GM19397 (cell line): ENCODE data around the gene GGTA1.
"Not testable (repeated sequence)": the region's sequence is repeated elsewhere in the genome, so short reads cannot be mapped to it uniquely, and the experiment has no call there.

ENCODE experiments used
- ATAC-seq: cut with Tn5 transposase; IDR thresholded peaks from one replicate; pipeline ENCODE4 v1.9.1; 2021; ENCODE audit warnings: mild to moderate bottlenecking, moderate library complexity; ENCODE audit not compliant: unreplicated experiment

GGTA1 gene

GRCh38 chr9:121463026-121463807, 36.4 kb downstream of the GGTA1 start:
- no peak for ATAC-seq

GRCh38 chr9:121459513-121459912, 40.1 kb downstream of the GGTA1 start:
- ATAC-seq, result no peak

DNA sequence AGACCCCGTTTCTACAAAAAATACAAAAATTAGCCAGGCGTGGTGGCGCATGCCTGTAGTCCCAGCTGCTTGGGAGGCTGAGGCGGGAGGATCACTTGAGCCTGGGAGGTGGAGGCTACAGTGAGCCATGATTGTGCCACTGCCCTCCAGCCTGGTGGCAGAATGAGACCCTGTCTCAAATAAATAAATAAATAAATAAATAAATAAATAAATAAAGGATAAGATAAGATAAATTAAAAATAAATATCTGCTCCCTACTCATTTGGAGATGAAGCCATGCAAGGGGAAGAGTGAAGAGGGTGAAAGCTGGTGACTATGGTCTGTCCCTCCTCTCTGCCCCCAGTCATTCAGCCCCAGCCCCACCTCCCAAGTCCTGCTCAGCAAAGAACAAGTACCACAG, 41.2 kb downstream of the GGTA1 start:
- not testable (repeated sequence) for ATAC-seq

GRCh38 chr9:121455527-121456239, 44.0 kb downstream of the GGTA1 start:
- ATAC-seq, result no peak

- no peak for ATAC-seq
These were observed 44.7 kb downstream of the GGTA1 start for GRCh38 chr9:121454972-121455371.

DNA sequence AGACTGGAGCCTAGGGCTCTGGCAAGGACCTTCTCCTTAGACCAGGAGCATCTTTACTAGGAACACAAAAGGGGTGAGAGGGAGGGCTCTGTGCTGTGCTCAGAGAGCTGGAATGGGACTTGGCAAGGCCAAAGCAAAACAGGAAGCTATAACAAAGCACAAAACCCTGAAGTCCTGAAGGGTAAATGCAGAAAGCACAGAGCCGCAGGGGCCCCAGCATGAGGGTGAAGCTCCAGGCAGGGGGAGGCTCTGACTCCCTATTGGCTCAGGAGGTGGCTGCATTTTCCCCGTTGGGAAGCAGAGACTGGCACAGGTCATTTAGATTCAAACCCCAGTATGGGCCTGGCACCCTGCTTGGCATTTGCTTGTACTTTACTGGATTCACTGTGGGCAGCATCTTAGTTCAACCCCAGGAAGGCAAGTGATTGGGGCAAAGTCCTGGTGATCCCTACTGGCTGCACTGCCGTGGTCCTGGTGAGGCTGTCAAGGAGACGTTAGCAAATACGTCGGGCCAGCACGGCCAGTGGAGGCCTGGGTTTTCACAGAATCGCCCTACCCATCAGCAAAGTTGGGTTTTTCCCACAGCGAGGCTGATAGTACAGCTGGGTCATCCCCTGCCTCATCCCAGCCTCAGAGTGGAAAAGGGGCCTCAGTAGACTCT, 46.3 kb downstream of the GGTA1 start:
- no peak for ATAC-seq

GRCh38 chr9:121452085-121452484, 47.6 kb downstream of the GGTA1 start:
- no peak for ATAC-seq

GRCh38 chr9:121451586-121451985, 48.1 kb downstream of the GGTA1 start:
- ATAC-seq, result no peak

DNA sequence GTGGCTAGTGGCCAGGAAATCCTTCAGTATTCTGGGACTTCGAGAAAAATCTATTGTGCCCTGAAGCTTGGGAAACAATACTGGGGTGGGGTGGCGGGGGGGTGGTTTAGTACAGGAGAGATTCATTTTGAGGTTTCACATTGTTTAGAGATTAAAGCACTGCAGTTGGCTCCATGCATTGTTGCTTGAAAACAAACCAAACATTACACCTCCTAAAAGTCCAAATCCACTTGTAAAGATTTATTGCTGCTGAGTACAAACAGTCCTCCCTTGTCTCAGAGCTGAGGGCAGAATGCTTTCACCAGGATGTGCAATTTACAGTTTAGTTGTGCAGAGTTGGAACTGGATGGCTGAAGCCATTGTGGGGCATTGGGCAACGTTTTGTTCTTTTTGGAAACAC, 49.4 kb downstream of the GGTA1 start:
- ATAC-seq, result no peak

DNA sequence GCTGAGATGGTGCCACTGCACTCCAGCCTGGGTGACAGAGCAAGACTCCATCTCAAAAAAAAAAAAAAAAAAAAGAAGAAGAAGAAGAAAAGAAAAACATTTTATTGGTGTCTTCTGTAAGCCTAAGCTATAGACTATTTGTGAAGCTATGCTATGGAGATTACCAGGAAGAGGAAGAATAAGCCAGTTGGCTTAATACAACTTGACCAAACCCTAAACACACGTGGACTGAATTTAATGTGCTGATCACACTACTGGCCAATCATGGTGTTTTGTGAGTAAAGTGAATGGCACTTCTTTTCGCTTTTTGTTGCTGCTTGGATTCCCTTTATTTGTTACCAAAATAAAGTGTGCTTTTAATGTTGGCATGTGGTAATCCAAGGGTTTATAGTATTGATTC, 49.9 kb downstream of the GGTA1 start:
- no peak for ATAC-seq

DNA sequence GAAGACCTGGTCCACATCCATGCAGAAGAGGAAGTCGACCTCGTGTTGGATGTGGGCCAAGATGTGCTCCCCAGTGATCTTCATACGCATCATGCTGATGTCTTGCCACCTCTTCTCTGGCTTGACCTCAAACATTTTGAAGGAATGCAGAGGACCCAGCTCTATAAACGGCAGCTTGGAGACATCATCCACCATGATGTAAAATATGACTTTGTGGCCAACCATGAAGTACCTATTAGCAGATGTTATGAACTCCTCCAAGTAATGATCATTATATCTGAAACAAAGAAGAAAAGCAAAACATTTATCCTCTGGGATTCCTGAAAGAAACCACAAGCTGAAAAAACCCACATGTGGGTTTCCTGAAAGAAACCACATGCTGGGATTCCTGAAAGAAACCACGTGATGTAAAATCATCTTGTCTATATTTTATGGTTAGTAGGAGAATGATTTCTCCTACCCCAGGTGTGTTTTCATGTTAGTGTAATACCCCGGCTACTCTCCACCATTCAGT, 52.3 kb downstream of the GGTA1 start:
- no peak for ATAC-seq

- no peak for ATAC-seq
These were observed 53.7 kb downstream of the GGTA1 start for GRCh38 chr9:121445986-121446385.

- ATAC-seq, result no peak
These were observed 55.7 kb downstream of the GGTA1 start for GRCh38 chr9:121443981-121444380.

- ATAC-seq, result no peak
These were observed 58.5 kb downstream of the GGTA1 start for GRCh38 chr9:121441165-121441564.

DNA sequence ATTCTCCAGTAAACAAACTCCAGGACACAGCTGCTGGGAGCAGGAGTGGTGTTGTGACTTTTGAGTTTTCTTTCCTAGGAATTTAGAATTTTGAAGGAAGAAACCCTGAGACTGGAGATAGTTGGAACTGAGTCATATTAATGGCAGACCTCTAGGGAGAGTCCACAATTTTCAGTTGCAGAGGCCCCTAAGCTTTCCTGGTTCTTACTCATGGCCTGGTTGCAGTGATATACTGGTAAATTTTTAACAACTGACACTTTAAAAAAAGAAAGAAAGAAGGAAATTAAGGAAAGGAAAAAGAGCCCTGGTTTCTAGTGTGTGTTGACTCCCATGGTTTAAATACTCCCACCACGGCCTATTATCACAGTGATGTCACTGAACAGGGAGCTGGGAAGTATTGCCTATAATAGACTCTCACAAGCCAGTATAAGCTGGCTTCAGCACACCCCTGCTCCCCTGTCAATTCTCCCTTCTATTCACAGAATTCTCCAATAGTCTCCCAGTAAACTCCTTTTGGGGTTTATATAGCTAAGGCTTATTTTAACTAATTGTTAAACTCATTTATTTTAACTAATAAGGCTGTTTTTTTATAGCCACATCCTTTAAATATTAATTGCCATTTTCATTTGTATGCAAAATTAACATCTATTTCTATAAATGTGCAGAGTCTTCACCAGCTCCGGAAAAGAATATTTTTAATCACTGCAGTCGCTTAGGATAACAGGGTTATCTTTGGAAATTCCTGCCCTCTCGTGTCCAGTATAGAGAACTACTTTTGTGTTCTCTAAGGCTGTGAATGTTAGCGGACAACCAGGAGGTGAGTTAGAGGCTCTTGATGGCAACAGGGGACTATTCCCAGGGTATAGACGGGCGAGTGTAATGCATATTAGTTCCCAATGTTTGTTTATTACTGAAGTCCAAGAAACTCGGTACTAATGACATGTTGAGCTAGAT, 59.7 kb downstream of the GGTA1 start:
- ATAC-seq, result no peak

DNA sequence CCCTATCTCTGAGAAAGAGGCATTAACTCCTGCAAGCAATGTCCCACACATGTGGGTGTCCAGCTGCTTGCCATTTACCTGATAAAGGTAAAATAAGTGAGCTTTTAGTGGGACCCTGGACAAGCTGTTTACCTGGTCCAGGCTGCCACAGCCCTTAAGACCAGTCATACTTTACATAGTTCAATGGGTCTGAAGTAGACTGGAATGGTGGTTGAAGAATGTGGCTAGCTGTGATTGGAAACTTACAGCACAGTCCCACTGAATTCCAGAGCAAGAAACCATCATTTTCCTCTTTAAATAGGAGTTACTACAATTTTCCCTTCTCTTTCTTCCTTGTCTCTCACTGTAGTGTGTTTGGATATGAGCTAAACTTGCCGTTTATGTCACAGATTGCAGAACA, 60.6 kb downstream of the GGTA1 start:
- ATAC-seq, result no peak

DNA sequence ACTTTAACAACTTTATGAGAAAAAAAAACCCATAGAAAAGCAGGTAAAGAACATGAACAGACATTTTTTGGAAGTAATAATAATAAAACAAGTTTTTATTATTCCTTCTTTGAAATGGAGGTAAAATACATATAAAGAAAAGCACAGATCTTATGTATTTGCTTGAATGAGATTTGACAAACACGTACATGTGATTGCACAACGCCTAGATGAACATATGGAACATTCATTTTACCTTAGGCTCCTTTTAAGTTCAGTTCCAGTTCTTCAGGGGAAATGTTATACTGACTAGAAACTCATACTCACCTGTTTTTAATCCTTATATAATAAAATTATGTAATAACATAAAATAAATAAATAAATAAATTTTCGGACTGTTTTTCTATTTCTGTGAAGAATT, 61.8 kb downstream of the GGTA1 start:
- no peak for ATAC-seq

- ATAC-seq, result not testable (repeated sequence)
These were observed 62.6 kb downstream of the GGTA1 start for GRCh38 chr9:121437046-121437445.

GRCh38 chr9:121434969-121435368, 64.7 kb downstream of the GGTA1 start:
- no peak for ATAC-seq

DNA sequence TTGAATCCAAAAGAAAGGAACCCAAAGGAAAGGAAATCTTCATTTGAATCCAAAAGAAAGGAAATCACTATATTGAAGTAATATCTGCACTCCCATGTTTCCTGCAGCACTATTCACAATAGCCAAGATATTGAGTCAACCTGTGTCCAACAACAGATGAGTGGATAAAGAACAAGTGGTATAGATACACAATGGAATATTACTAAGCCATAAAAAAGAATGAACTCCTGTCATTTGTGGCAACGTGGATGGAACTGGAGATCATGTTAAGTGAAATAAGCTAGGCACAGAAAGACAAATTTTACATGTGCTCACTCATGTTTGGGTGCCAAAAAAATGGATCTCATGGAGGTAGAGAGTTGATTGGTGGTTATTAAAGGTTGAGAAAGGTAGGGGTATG, 71.7 kb downstream of the GGTA1 start:
- no peak for ATAC-seq

- ATAC-seq, result no peak
These were observed 75.6 kb downstream of the GGTA1 start for GRCh38 chr9:121424024-121424432.
